AG09319 (cell line): ENCODE measurements around the gene SNX30.
A peak's percentile ranks its signal among the peaks of the same experiment; 100 is the strongest.

ENCODE experiments used
- DNase-seq: peaks from one replicate; pipeline ENCODE4 v3.0.0-alpha.2; 2010; ENCODE audit warnings: low read depth; ENCODE audit errors: extremely low read depth
- TF ChIP-seq, protein P1 (sequence below): IDR thresholded peaks from 2 replicates; pipeline ENCODE4 v1.5.1; 2011; ENCODE audit warnings: low read depth, mild to moderate bottlenecking, inconsistent platforms, low read length, moderate library complexity

The SNX30 gene

DNA sequence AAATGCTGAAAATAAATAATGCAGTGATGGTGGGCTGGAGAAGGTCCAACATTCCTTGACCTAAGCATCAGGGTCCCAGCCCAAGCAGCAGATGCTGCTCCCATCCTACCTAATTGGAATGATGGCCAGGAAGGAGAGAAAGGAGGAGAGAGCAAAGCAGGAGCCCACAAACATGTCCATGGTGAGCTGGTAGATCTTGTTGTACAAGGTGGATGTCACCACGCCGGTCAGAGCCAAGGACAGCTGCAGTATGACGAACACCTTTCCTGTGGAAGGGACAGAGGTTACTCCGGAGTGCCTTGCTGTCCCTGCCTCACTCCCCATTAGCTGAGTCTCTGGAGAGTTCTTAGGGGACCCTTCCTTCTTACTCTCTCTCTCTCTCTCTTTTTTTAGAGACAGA is 135.8 kb downstream of the SNX30 start:
- DNase-seq, result no peak
- TF ChIP-seq, protein P1, sequence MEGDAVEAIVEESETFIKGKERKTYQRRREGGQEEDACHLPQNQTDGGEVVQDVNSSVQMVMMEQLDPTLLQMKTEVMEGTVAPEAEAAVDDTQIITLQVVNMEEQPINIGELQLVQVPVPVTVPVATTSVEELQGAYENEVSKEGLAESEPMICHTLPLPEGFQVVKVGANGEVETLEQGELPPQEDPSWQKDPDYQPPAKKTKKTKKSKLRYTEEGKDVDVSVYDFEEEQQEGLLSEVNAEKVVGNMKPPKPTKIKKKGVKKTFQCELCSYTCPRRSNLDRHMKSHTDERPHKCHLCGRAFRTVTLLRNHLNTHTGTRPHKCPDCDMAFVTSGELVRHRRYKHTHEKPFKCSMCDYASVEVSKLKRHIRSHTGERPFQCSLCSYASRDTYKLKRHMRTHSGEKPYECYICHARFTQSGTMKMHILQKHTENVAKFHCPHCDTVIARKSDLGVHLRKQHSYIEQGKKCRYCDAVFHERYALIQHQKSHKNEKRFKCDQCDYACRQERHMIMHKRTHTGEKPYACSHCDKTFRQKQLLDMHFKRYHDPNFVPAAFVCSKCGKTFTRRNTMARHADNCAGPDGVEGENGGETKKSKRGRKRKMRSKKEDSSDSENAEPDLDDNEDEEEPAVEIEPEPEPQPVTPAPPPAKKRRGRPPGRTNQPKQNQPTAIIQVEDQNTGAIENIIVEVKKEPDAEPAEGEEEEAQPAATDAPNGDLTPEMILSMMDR, result no peak

DNA sequence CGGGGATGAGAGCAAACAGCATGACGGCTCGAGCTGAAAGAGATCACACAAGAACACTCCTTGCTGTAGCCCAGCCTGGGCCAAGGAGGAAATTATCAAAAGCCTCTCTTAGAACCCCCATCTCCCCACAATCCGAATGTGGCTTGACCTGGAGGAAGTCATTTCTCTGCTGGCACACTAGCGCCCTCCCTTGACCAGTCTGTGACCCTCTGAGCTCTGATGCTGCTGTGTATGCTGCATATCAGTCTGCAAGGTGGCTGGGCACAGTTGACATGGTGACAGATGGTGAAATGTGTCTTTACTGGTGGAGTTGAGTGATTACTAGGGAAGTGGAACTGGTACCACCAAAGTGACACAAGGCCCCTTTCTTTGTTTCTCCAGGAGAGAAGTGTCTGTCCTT is 136.8 kb downstream of the SNX30 start:
- TF ChIP-seq, protein P1, result peak; percentile 9; the same call in 1 of the 2 replicates
- no peak for DNase-seq

DNA sequence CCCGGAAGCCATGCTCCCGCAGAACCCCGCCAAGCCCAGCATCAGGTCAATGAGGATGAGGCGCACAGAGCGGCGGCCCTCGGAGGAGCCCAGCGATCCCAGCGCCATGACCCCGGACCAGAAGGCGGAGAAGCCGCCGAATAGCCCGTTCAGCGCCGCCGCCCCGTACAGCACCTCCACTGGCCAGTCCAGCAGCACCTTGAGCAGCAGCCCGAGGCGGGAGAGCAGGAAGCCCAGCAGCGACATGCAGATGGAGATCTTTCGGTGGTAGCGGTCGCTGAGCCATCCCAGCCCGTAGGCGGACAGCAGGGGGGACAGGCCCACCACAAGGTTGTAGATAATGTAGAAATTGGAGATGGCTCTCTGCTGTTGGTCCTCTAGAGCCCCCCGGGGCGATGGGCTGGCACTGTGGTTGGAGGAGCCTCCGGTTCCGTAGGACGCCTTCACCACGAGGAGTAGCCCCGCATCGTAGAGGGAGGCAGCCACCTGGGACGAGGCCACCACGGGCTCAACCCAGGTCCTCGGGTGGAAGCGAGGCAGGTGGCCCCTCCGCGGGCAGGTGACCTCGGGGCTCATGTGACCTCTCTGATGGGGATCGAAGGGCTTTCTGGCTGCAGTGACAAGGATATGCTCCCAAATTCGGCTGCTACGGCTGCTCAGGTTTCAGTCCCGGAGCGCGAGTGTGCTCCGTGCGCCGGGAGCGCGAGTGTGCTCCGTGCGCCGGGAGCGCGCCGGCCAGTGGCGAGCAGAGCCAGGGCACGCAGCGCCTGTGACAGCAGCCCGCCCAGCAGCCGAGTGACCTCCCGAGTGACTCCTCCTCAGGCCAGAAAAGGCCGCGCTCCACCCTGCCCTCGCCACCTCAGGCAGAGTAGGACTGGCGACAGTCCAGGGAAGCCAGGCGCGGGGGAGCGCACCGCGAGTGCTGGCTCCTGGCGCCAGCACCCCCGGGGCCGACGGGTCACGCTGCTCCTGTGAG is 139.8 kb downstream of the SNX30 start, which contains the start of gene SLC46A2:
Gene SLC46A2, minus strand, starts transcription at position 771 of the 976 bp plus-strand sequence. Its CDS starts 195 bp downstream, at position 576.
- TF ChIP-seq, protein P1, result no peak
- DNase-seq, result no peak

DNA sequence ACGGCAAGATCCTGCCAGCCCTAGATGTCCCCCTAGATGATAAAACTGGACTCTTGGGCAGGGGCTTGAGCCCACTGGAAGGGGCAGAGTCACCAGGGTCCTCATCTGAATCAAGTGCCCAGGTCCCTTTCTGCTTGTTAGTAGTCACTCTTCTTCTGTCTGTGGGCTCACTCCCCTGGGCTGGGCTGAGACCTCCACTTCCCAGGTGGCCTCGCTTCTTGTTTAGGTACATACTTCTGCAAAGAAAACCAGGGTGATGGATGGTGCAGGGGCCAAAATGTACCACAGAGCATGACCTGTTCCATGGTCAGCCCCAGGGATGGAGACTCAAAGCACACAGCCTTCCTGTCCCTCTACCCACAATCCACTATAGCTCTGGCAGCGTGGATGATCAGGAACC is 141.0 kb downstream of the SNX30 start:
- TF ChIP-seq, protein P1, result no peak
- DNase-seq, result no peak

DNA sequence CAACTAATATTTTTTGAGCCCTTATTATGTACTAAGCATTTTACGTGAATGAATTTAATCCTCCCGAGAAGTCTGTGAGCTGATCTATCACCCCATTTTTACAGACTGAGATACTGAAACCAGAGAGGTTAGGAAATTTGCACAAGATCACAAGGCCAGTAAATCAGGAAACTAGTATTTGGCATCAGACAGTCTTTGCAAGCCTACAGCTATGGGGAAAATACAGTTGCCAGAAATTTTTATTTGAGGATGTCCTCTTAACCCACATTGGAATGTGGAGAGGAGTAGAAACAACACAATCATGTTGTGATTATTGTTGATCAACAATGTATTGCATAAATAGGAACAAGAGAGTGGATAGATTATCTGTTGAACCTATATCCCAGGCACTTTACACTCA is 142.4 kb downstream of the SNX30 start:
- TF ChIP-seq, protein P1, result no peak
- DNase-seq, result no peak

DNA sequence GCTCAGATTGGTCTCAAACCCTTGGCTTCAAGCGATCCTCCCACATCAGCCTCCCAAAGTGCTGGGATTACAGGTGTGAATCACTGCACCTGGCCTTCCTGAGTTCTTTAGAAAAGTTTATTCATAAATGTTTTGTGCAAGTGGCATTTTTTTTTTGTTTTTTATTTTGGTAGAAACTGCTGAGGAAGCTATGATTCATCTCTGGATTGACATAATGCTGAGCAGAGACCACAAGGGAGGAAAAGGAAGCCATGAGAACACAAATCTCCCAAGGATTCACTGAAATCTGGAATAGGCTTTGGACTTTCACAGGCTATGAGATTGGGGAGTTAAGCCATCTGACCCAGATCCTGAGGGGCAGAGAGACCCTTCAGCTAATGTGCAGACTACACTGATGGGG is 143.5 kb downstream of the SNX30 start:
- TF ChIP-seq, protein P1, result no peak
- no peak for DNase-seq

DNA sequence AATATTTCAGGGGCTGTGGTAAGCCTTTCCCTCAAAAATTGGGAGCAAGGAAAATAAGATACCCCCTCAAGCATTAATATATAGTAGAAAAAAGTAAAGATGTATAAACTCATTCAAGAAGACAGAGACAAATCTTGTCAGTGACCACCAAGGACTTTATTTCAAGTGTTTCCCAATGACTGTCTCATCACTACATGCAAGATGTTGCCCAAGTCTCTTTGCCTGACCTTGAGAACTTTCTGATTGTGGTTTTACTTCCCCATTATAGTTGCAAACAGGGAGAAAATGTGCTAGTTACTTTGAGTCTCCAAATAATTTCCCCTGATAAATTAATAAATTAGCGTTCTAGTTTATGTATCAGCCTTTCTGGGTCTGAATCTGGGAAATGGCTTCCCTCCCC is 144.1 kb downstream of the SNX30 start:
- TF ChIP-seq, protein P1, result no peak
- no peak for DNase-seq
